Thoracic aorta (tissue), 2 donors: Measurements from ENCODE around the gene DDX27. TPM values are rescaled to one million over a fixed set of nuclear protein-coding genes. Genes with fewer than 3 reads are reported as not detected.

ENCODE experiments used
- ATAC-seq: fragments of 150-250 bp; one replicate; pipeline ENCODE4 v1.8.0; 2017; ENCODE audit warnings: low read depth; ENCODE audit not compliant: insufficient number of reproducible peaks, low FRiP score
- DNase-seq: peaks from one replicate; pipeline ENCODE4 v3.0.0-alpha.2; 2020; ENCODE audit warnings: low spot score
- H3K27ac ChIP-seq, 2 donors: fragments of 200-600 bp; sonication (generic); 1 replicate in 1 of 2; 2 replicates in 1 of 2; pipeline ENCODE4 v1.5.1; 2016; ENCODE audit warnings: mild to moderate bottlenecking in 2 of 2, moderate library complexity in 2 of 2
- H3K27me3 ChIP-seq: fragments of 200-600 bp; sonication (generic); replicated peaks from 2 replicates; pipeline ENCODE4 v1.6.0; 2016; ENCODE audit warnings: mild to moderate bottlenecking; ENCODE audit not compliant: insufficient read depth
- H3K36me3 ChIP-seq: fragments of 200-600 bp; sonication (generic); one replicate; pipeline ENCODE4 v1.5.1; 2016
- H3K4me1 ChIP-seq, 2 donors: fragments of 200-600 bp; sonication (generic); 1 replicate in 1 of 2; 2 replicates in 1 of 2; pipeline versions ENCODE4 v1.5.1 to v1.6.0; 2016; ENCODE audit warnings: low read depth in 2 of 2, mild to moderate bottlenecking in 1 of 2; ENCODE audit not compliant: control insufficient read depth in 1 of 2
- H3K4me3 ChIP-seq: fragments of 200-600 bp; sonication (generic); 2 replicates; pipeline ENCODE4 v1.5.1; 2016; ENCODE audit warnings: mild to moderate bottlenecking
- H3K9me3 ChIP-seq: fragments of 200-600 bp; sonication (generic); 2 replicates; pipeline ENCODE4 v1.5.1; 2016
- total RNA-seq, 2 donors: library from RNA; depleted of rRNA; stranded (reverse); fragments of >200 nt; gene quantifications; one replicate each; pipeline versions ENCODE4 v1.1.0 to v1.2.3, GENCODE V29; 2016
- TF ChIP-seq, protein P1 (sequence below): fragments of 200-600 bp; sonication (generic); IDR thresholded peaks from one replicate; pipeline ENCODE4 v1.5.1; 2019; ENCODE audit warnings: antibody characterized with exemption

DDX27 gene
- total RNA-seq, 2 donors from 2014 or later: 35.3 to 35.9 TPM

- no peak for ATAC-seq
- H3K27ac ChIP-seq: no peak overlapping the region
- no peak overlapping the region for H3K4me3 ChIP-seq
- DNase-seq: no peak
- H3K4me1 ChIP-seq: no peaks in the 10 kb centered on the region
- H3K27me3 ChIP-seq: no peaks in the 10 kb centered on the region
- no peaks in the 10 kb centered on the region for H3K9me3 ChIP-seq
- peaks cover 62% of the 10 kb centered on the region for H3K36me3 ChIP-seq
- TF ChIP-seq, protein P1, sequence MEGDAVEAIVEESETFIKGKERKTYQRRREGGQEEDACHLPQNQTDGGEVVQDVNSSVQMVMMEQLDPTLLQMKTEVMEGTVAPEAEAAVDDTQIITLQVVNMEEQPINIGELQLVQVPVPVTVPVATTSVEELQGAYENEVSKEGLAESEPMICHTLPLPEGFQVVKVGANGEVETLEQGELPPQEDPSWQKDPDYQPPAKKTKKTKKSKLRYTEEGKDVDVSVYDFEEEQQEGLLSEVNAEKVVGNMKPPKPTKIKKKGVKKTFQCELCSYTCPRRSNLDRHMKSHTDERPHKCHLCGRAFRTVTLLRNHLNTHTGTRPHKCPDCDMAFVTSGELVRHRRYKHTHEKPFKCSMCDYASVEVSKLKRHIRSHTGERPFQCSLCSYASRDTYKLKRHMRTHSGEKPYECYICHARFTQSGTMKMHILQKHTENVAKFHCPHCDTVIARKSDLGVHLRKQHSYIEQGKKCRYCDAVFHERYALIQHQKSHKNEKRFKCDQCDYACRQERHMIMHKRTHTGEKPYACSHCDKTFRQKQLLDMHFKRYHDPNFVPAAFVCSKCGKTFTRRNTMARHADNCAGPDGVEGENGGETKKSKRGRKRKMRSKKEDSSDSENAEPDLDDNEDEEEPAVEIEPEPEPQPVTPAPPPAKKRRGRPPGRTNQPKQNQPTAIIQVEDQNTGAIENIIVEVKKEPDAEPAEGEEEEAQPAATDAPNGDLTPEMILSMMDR: no peak
Measured at GRCh38 chr20:49247792-49248191, 28.6 kb downstream of the DDX27 start.

GRCh38 chr20:49248301-49248700 is 29.1 kb downstream of the DDX27 start:
- no peak for ATAC-seq
- Histone ChIP-seq H3K27me3 (no peaks in the 10 kb centered on the region), H3K27ac (no peak overlapping the region), H3K9me3 (no peaks in the 10 kb centered on the region), H3K4me3 (no peak overlapping the region), H3K4me1 (no peaks in the 10 kb centered on the region), H3K36me3 (peaks cover 62% of the 10 kb centered on the region)
- TF ChIP-seq, protein P1: no peak
- DNase-seq: no peak

DNA sequence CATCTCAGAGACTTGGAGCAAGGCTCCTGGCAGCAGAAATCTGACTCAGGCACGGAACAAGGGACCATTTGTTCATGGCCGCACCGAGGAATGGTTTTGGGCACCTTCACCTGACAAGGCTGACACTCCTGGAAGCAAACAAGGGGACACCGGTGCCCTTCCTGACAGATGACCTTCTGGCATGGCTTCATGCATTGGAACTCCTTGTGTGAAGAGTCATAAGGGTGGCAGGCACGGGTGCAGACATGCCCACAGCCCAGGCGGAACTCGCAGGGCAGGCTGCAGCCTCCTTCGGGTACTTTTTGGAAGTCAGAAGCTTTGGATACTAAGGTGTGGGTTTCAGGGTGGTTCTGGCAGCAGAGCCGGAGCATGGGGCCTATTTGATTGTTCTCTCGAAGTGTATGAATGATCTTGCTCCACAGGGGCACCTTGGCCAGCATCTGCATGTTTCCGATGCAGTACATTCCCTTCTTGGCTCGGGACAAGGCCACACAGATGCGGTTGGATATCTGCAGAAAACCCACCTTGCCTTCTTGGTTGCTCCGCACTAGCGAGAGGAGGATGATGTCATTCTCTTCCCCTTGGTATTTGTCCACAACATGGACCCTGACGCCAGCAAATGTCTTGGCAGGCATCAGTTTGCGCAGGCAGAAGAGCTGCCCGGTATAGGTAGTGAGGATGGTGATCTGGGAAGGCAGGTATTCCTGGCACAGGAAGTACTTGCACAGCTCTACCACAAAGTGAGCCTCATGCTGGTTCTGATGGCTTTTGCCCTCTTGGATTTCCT is 29.9 kb downstream of the DDX27 start:
- no peak for ATAC-seq
- H3K27ac ChIP-seq: no peak overlapping the region

GRCh38 chr20:49252556-49253350 is 33.5 kb downstream of the DDX27 start:
- peaks cover 91% of the 10 kb centered on the region for H3K36me3 ChIP-seq
- DNase-seq: no peak
- ATAC-seq: no peak
- no peaks in the 10 kb centered on the region for H3K4me1 ChIP-seq
- no peaks in the 10 kb centered on the region for H3K9me3 ChIP-seq
- no peak overlapping the region for H3K27ac ChIP-seq
- TF ChIP-seq, protein P1: no peak
- no peak overlapping the region for H3K4me3 ChIP-seq
- no peaks in the 10 kb centered on the region for H3K27me3 ChIP-seq

More for the DNA sequence above, 29.9 kb downstream of the DDX27 start:
- H3K36me3 ChIP-seq: peaks cover 64% of the 10 kb centered on the region
- no peak overlapping the region for H3K4me3 ChIP-seq
- no peaks in the 10 kb centered on the region for H3K9me3 ChIP-seq
- TF ChIP-seq, protein P1: no peak
- H3K27me3 ChIP-seq: no peaks in the 10 kb centered on the region
- no peak for DNase-seq
- H3K4me1 ChIP-seq: no peaks in the 10 kb centered on the region

DNA sequence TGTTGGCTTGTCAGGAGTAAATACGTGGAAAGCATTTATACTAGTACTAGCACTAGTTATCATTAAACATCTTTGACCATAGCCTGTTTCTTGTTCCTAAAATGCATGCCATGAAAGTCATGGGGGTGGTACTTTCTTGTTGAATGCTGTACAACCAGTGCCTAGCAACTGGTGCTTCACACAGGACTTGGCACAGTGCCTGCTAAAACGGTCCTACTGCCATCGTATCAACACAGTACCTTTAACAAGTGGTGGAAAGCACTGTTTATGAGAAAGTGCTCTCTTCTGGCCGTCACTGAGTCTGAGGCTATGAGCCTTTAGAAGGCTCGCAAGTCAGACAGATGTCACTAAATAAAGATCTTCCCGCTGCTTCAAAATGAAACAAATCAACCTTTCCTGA is 37.0 kb downstream of the DDX27 start:
- no peak overlapping the region for H3K4me3 ChIP-seq
- no peaks in the 10 kb centered on the region for H3K9me3 ChIP-seq
- H3K27ac ChIP-seq: no peak overlapping the region
- ATAC-seq: no peak
- no peaks in the 10 kb centered on the region for H3K27me3 ChIP-seq
- no peak for DNase-seq
- H3K36me3 ChIP-seq: peaks cover 90% of the 10 kb centered on the region
- no peaks in the 10 kb centered on the region for H3K4me1 ChIP-seq
- TF ChIP-seq, protein P1: no peak
